Brain microvascular endothelial cell (primary cell): ENCODE results near the gene TBC1D22B.

Experiments used
- DNase-seq: peaks from one replicate; pipeline ENCODE4 v3.0.0-alpha.2; 2020
- H3K27ac ChIP-seq: fragments of 250-450 bp; sonication (Bioruptor Pico); 2 replicates; pipeline ENCODE4 v1.5.1; 2020; ENCODE audit warnings: mild to moderate bottlenecking, moderate library complexity
- H3K27me3 ChIP-seq: fragments of 250-450 bp; sonication (Bioruptor Pico); replicated peaks from 2 replicates; pipeline ENCODE4 v1.5.1; 2020; ENCODE audit warnings: mild to moderate bottlenecking
- H3K36me3 ChIP-seq: fragments of 250-450 bp; sonication (Bioruptor Pico); replicated peaks from 2 replicates; pipeline ENCODE4 v1.5.1; 2020; ENCODE audit warnings: mild to moderate bottlenecking
- H3K4me3 ChIP-seq: 2 replicates; pipeline ENCODE4 v1.5.1; 2011; ENCODE audit warnings: low read depth, mild to moderate bottlenecking, control low read depth, low read length, moderate library complexity
- in situ Hi-C: cut with HindIII; loops from 2 replicates; pipeline ENCODE4 v1.10.0; 2017; ENCODE audit warnings: low sequenced_read_pairs, low pct_ligation_motif_present
- TF ChIP-seq, protein P1 (sequence below): IDR thresholded peaks from 2 replicates; pipeline ENCODE4 v1.5.1; 2011; ENCODE audit warnings: low read depth, mild to moderate bottlenecking, moderate library complexity, low read length, control low read depth, inconsistent platforms; ENCODE audit errors: missing control alignments

TBC1D22B gene

GRCh38 chr6:37347177-37347576 is 89.6 kb downstream of the TBC1D22B start:
- Histone ChIP-seq H3K4me3 (no peak overlapping the region), H3K36me3 (no peaks in the 10 kb centered on the region), H3K27ac (no peak overlapping the region), H3K27me3 (no peaks in the 10 kb centered on the region)
- TF ChIP-seq, protein P1, sequence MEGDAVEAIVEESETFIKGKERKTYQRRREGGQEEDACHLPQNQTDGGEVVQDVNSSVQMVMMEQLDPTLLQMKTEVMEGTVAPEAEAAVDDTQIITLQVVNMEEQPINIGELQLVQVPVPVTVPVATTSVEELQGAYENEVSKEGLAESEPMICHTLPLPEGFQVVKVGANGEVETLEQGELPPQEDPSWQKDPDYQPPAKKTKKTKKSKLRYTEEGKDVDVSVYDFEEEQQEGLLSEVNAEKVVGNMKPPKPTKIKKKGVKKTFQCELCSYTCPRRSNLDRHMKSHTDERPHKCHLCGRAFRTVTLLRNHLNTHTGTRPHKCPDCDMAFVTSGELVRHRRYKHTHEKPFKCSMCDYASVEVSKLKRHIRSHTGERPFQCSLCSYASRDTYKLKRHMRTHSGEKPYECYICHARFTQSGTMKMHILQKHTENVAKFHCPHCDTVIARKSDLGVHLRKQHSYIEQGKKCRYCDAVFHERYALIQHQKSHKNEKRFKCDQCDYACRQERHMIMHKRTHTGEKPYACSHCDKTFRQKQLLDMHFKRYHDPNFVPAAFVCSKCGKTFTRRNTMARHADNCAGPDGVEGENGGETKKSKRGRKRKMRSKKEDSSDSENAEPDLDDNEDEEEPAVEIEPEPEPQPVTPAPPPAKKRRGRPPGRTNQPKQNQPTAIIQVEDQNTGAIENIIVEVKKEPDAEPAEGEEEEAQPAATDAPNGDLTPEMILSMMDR = no peak
- in situ Hi-C loops = no loop called here
- DNase-seq = no peak

GRCh38 chr6:37347670-37348111 is 90.1 kb downstream of the TBC1D22B start:
- in situ Hi-C loops = no loop called here

GRCh38 chr6:37351027-37351426 is 93.5 kb downstream of the TBC1D22B start:
- Histone ChIP-seq H3K36me3 (no peaks in the 10 kb centered on the region), H3K4me3 (no peak overlapping the region), H3K27ac (no peak overlapping the region), H3K27me3 (no peaks in the 10 kb centered on the region)
- TF ChIP-seq, protein P1 = no peak
- in situ Hi-C loops = no loop called here
- DNase-seq = no peak

More at GRCh38 chr6:37347670-37348111, 90.1 kb downstream of the TBC1D22B start:
- Histone ChIP-seq H3K27me3 (no peaks in the 10 kb centered on the region), H3K27ac (no peak overlapping the region), H3K4me3 (no peak overlapping the region), H3K36me3 (no peaks in the 10 kb centered on the region)
- TF ChIP-seq, protein P1 = no peak
- DNase-seq = no peak

DNA sequence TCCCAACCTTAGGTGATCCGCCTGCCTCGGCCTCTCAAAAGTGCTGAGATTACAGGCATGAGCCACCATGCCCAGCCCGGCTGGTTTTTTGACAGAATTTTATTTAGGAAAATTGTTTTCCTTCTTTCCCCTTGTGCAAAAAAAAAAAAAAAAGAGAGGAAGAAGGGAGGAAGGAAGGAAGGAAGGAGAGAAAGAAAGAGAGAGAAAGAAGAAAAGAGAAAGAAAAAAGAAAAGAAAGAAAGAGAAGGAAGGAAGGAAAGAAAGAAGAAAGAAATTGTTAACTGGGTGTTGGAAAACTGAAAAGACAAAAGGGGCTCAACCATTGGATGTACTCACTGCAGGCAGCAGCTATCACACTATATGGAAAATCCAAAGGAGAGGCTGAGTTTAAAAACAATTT is 94.8 kb downstream of the TBC1D22B start:
- Histone ChIP-seq H3K36me3 (no peaks in the 10 kb centered on the region), H3K27me3 (no peaks in the 10 kb centered on the region), H3K27ac (no peak overlapping the region), H3K4me3 (no peak overlapping the region)
- TF ChIP-seq, protein P1 = no peak
- no peak for DNase-seq
- in situ Hi-C loops = no loop called here

GRCh38 chr6:37353761-37354525 is 96.4 kb downstream of the TBC1D22B start, which contains the start of gene RNF8:
Gene RNF8, plus strand, starts transcription at chr6:37353983. Its CDS starts 182 bp downstream, at chr6:37354165.
- Histone ChIP-seq H3K4me3 (peak within 1 kb of the TSS; percentile 96), H3K27ac (peak within 1 kb of the TSS; percentile 35), H3K27me3 (no peaks in the 10 kb centered on the region), H3K36me3 (no peaks in the 10 kb centered on the region)
- in situ Hi-C loops = no loop called here
- DNase-seq = peak; percentile 87
- TF ChIP-seq, protein P1 = no peak
